Activated CD8-positive, alpha-beta memory T cell treated with anti-CD3 and anti-CD28 coated beads for 24 hours (primary cell): ENCODE measurements around the gene NYAP1.

ENCODE experiments used
- DNase-seq: peaks from one replicate; pipeline ENCODE4 v3.0.0-alpha.2; 2020

Gene NYAP1

GRCh38 chr7:100464210-100464660, 19.5 kb upstream of the NYAP1 start, which contains the start of gene SPACDR:
SPACDR (minus strand) TSS chr7:100464260; CDS start chr7:100464025, 235 bp downstream.
- DNase-seq = no peak

- DNase-seq = no peak
Measured at GRCh38 chr7:100464791-100465190, 18.9 kb upstream of the NYAP1 start.

GRCh38 chr7:100465299-100465698, 18.4 kb upstream of the NYAP1 start:
- no peak for DNase-seq

- no peak for DNase-seq
Measured at GRCh38 chr7:100465702-100466311, 17.9 kb upstream of the NYAP1 start.

GRCh38 chr7:100466653-100467605, 16.8 kb upstream of the NYAP1 start:
- no peak for DNase-seq

- no peak for DNase-seq
Measured at GRCh38 chr7:100467638-100468373, 15.9 kb upstream of the NYAP1 start.

GRCh38 chr7:100469227-100470044, 14.3 kb upstream of the NYAP1 start:
- peak; percentile 96 for DNase-seq

GRCh38 chr7:100471021-100471420, 12.7 kb upstream of the NYAP1 start:
- no peak for DNase-seq

GRCh38 chr7:100472121-100472851, 11.4 kb upstream of the NYAP1 start:
- DNase-seq = no peak

- DNase-seq = no peak
Measured at GRCh38 chr7:100472854-100473499, 10.8 kb upstream of the NYAP1 start.

GRCh38 chr7:100475549-100475948, 8.2 kb upstream of the NYAP1 start:
- DNase-seq = peak; percentile 70

GRCh38 chr7:100476101-100476780, 7.5 kb upstream of the NYAP1 start:
- no peak for DNase-seq

GRCh38 chr7:100476903-100477870, 6.5 kb upstream of the NYAP1 start:
- peak; percentile 76 for DNase-seq

- peak; percentile 72 for DNase-seq
Measured at GRCh38 chr7:100477871-100478267, 5.9 kb upstream of the NYAP1 start.

- peak; percentile 95 for DNase-seq
Measured at GRCh38 chr7:100478958-100479660, 4.6 kb upstream of the NYAP1 start, which contains the start of gene TSC22D4. TSC22D4 (minus strand) TSS chr7:100479214; CDS start chr7:100478038, 1,176 bp downstream.

GRCh38 chr7:100481466-100481865, 2.3 kb upstream of the NYAP1 start:
- no peak for DNase-seq

- no peak for DNase-seq
Measured at GRCh38 chr7:100482728-100483089, 1.0 kb upstream of the NYAP1 start.

- DNase-seq = peak; percentile 95
Measured at GRCh38 chr7:100483090-100483721, 521 bp upstream of the NYAP1 start.
